Measurements from ENCODE around the gene SLC6A7.
"Not testable (repeated sequence)": the region's sequence is repeated elsewhere in the genome, so short reads cannot be mapped to it uniquely, and the experiment has no call there.

The SLC6A7 gene

DNA sequence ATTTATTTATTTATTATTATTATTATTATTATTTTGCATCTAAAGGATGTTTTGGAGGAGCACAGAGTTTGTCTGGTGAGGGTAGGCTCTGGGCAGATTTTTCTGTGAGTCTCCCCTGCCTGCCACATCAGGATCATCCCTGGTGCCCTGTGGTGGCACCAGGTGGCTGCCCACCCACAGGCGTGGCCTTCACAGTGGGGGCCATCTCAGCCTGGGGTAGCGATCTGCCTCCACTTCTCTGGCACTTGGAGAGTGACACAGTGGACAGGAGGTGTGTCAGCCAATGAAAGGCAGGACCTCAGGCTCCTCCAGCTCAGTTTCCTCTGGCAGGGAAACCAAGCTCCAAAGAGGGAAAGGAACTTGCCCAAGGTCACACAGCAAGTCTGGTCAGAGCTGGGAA, 30.0 kb downstream of the SLC6A7 start:
- Histone ChIP-seq H3K4me3 (ENCODE audit: low read depth, low read length) (no peak overlapping the region), H2AFZ (ENCODE audit: low read length, unreplicated experiment) (no peak overlapping the region)

GRCh38 chr5:150221471-150221870, 31.6 kb downstream of the SLC6A7 start:
- Histone ChIP-seq H3K79me2 (ENCODE audit: control insufficient read depth, insufficient read depth, low read length, unreplicated experiment) (no peaks in the 10 kb centered on the region), H3K4me3 (ENCODE audit: low read depth, low read length) (no peak overlapping the region), H3K4me1 (ENCODE audit: control insufficient read depth, insufficient read depth, low read length, unreplicated experiment) (no peaks in the 10 kb centered on the region), H3K27me3 (ENCODE audit: insufficient read depth, low read length) (no peaks in the 10 kb centered on the region), H2AFZ (ENCODE audit: low read length, unreplicated experiment) (no peak overlapping the region), H3K36me3 (ENCODE audit: insufficient read depth, low read length) (no peaks in the 10 kb centered on the region), H3K27ac (ENCODE audit: low read depth, low read length) (no peak overlapping the region)

More for the DNA sequence above, 30.0 kb downstream of the SLC6A7 start:
- Histone ChIP-seq H3K4me1 (ENCODE audit: control insufficient read depth, insufficient read depth, low read length, unreplicated experiment) (no peaks in the 10 kb centered on the region), H3K27ac (ENCODE audit: low read depth, low read length) (no peak overlapping the region), H3K79me2 (ENCODE audit: control insufficient read depth, insufficient read depth, low read length, unreplicated experiment) (no peaks in the 10 kb centered on the region), H3K36me3 (ENCODE audit: insufficient read depth, low read length) (no peaks in the 10 kb centered on the region), H3K27me3 (ENCODE audit: insufficient read depth, low read length) (no peaks in the 10 kb centered on the region)

DNA sequence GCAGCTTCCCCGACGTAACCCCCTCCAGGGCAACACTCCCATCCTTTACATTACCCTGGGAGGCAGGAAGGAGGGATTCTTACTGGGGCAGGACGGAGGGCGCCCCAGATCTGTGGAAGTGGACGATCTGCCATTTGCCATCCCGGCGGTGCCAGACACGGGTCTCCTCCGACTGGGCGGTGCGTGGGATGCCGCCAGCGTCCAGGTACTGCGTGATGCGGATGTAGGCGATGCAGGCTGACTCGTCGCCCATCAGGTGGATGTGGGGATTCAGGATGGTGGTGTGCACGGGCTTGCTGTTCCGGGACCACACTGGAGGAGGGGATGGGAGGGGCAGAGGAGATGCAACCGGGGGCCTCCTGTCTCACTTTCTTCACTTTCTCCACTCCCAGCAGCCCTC, 33.0 kb downstream of the SLC6A7 start:
- Histone ChIP-seq H3K27ac (ENCODE audit: low read depth, low read length) (no peak overlapping the region), H3K36me3 (ENCODE audit: insufficient read depth, low read length) (no peaks in the 10 kb centered on the region)

DNA sequence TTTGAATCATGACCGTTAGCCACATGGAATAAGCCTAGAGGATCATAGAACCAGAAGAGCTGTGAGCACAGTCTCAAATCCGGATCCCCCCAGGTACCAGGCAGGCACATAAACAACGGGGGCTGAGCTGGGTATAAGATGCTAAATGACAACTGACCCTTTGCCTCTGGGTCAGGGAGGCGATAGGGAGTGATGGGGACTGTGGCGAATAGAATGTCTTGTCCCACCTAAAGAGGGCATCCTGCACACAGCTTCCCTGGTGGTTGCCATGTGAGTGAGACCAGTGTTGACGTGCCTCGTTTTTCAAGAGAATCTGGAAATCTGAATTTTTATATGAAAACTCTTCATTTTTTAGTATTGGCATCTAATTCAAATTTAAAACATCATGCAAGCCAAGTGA, 33.6 kb downstream of the SLC6A7 start:
- no peaks in the 10 kb centered on the region for H3K4me1 ChIP-seq (ENCODE audit: control insufficient read depth, insufficient read depth, low read length, unreplicated experiment)
- H3K27me3 ChIP-seq (ENCODE audit: insufficient read depth, low read length): no peaks in the 10 kb centered on the region
- no peak overlapping the region for H3K27ac ChIP-seq (ENCODE audit: low read depth, low read length)
- no peak overlapping the region for H2AFZ ChIP-seq (ENCODE audit: low read length, unreplicated experiment)
- H3K4me3 ChIP-seq (ENCODE audit: low read depth, low read length): no peak overlapping the region
- H3K79me2 ChIP-seq (ENCODE audit: control insufficient read depth, insufficient read depth, low read length, unreplicated experiment): no peaks in the 10 kb centered on the region
- no peaks in the 10 kb centered on the region for H3K36me3 ChIP-seq (ENCODE audit: insufficient read depth, low read length)

More for the DNA sequence above, 33.0 kb downstream of the SLC6A7 start:
- Histone ChIP-seq H3K27me3 (ENCODE audit: insufficient read depth, low read length) (no peaks in the 10 kb centered on the region), H3K79me2 (ENCODE audit: control insufficient read depth, insufficient read depth, low read length, unreplicated experiment) (no peaks in the 10 kb centered on the region), H2AFZ (ENCODE audit: low read length, unreplicated experiment) (no peak overlapping the region), H3K4me1 (ENCODE audit: control insufficient read depth, insufficient read depth, low read length, unreplicated experiment) (no peaks in the 10 kb centered on the region), H3K4me3 (ENCODE audit: low read depth, low read length) (no peak overlapping the region)

GRCh38 chr5:150224483-150225027, 34.7 kb downstream of the SLC6A7 start:
- H3K79me2 ChIP-seq (ENCODE audit: control insufficient read depth, insufficient read depth, low read length, unreplicated experiment): no peaks in the 10 kb centered on the region
- no peak overlapping the region for H3K4me3 ChIP-seq (ENCODE audit: low read depth, low read length)
- H2AFZ ChIP-seq (ENCODE audit: low read length, unreplicated experiment): no peak overlapping the region
- H3K27me3 ChIP-seq (ENCODE audit: insufficient read depth, low read length): no peaks in the 10 kb centered on the region
- no peaks in the 10 kb centered on the region for H3K4me1 ChIP-seq (ENCODE audit: control insufficient read depth, insufficient read depth, low read length, unreplicated experiment)
- H3K36me3 ChIP-seq (ENCODE audit: insufficient read depth, low read length): no peaks in the 10 kb centered on the region
- H3K27ac ChIP-seq (ENCODE audit: low read depth, low read length): no peak overlapping the region

DNA sequence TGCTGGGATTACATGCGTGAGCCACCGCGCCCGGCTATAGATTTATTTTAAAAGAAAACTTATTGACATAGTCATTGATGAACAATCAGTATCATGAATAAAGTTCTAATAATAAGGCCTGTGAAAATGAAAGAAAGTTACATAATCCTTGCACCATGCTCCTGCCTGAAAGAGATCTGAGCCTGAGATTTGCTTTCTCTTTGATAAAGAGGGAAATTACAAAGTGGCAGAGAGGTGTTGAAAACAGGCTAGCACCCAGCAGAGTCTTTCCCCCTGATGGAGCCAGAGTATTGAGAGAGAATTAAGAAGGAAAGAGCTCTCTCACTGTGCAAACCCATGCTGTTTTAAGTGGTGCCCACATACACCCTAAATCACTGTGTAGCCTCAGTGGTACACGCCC, 37.2 kb downstream of the SLC6A7 start:
- Histone ChIP-seq H3K79me2 (ENCODE audit: control insufficient read depth, insufficient read depth, low read length, unreplicated experiment) (no peaks in the 10 kb centered on the region), H3K4me1 (ENCODE audit: control insufficient read depth, insufficient read depth, low read length, unreplicated experiment) (no peaks in the 10 kb centered on the region), H3K4me3 (ENCODE audit: low read depth, low read length) (no peak overlapping the region), H3K27ac (ENCODE audit: low read depth, low read length) (no peak overlapping the region), H3K27me3 (ENCODE audit: insufficient read depth, low read length) (no peaks in the 10 kb centered on the region), H2AFZ (ENCODE audit: low read length, unreplicated experiment) (no peak overlapping the region), H3K36me3 (ENCODE audit: insufficient read depth, low read length) (no peaks in the 10 kb centered on the region)

DNA sequence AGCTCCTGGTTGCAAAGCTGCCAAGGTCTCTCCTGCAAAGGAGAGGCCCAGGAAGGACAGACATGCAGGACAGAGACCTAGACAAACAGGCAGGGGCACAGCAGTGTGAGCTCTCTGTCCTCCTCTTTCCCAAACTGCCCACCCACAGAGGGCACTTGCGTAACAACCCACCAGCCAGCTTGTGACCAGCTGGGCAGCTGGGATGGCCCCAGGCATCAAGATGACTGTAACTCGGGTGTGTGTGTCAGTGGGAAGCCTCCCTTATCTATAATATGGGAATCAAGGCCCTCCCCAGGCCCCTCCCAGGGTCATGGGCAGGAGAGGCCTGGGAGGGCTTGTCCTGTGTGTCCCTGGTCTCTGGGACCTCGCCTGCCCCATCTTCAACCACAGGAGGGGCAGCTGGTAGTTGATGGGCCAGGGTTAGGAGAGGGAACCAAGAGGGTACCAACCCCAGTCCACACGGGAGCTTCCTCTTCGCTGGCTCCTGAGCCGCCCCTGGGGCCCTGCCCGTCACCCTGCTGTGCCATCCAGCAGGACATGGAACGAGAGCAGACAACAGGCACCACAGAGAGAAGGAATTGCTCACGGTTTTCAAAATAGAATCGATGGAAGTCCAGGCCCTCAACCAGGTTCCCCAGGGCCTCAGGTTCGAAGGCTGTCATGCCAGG, 37.9 kb downstream of the SLC6A7 start:
- H3K36me3 ChIP-seq (ENCODE audit: insufficient read depth, low read length): no peaks in the 10 kb centered on the region
- H3K27ac ChIP-seq (ENCODE audit: low read depth, low read length): no peak overlapping the region
- H3K27me3 ChIP-seq (ENCODE audit: insufficient read depth, low read length): no peaks in the 10 kb centered on the region
- H3K79me2 ChIP-seq (ENCODE audit: control insufficient read depth, insufficient read depth, low read length, unreplicated experiment): no peaks in the 10 kb centered on the region
- no peaks in the 10 kb centered on the region for H3K4me1 ChIP-seq (ENCODE audit: control insufficient read depth, insufficient read depth, low read length, unreplicated experiment)
- H3K4me3 ChIP-seq (ENCODE audit: low read depth, low read length): no peak overlapping the region
- no peak overlapping the region for H2AFZ ChIP-seq (ENCODE audit: low read length, unreplicated experiment)

DNA sequence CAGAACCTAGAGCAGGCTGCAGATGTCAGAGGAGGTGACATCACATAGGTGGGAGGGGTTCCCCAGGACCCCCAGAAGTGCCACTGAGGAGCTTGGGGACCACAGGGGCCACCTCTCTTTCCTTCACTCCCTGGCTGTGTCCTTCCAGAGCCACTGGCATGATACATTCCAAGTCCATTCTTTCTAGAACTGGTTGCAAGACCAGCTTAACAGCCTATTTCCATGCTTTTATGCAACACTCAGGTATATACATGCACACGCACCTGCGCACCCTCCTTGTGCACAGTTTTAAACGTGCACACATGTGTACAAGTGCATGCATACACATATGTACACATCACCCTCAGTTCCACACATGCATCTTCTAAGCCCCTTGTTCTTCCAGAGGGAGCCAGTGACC, 39.7 kb downstream of the SLC6A7 start:
- Histone ChIP-seq H3K4me3 (ENCODE audit: low read depth, low read length) (no peak overlapping the region), H3K27ac (ENCODE audit: low read depth, low read length) (no peak overlapping the region), H3K4me1 (ENCODE audit: control insufficient read depth, insufficient read depth, low read length, unreplicated experiment) (no peaks in the 10 kb centered on the region), H2AFZ (ENCODE audit: low read length, unreplicated experiment) (no peak overlapping the region), H3K79me2 (ENCODE audit: control insufficient read depth, insufficient read depth, low read length, unreplicated experiment) (no peaks in the 10 kb centered on the region), H3K27me3 (ENCODE audit: insufficient read depth, low read length) (no peaks in the 10 kb centered on the region), H3K36me3 (ENCODE audit: insufficient read depth, low read length) (no peaks in the 10 kb centered on the region)

- H3K27me3 ChIP-seq (ENCODE audit: insufficient read depth, low read length): no peaks in the 10 kb centered on the region
Measured at GRCh38 chr5:150230842-150231241, 41.0 kb downstream of the SLC6A7 start.

DNA sequence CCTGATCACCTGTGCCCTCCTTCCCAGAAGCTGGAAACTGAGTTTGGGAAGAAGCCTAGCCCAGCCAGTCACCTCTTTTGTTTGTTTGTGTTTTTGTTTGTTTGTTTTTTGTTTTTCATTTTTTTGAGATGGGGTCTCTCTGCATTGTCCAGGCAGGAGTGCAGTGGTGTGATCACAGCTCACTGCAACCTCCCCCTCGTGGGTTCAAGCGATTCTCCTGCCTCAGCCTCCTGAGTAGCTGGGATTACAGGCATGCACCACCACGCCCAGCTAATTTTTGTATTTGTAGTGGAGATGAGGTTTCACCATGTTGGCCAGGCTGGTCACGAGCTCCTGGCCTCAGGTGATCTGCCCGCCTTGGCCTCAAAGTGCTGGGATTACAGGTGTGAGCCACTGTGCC, 43.8 kb downstream of the SLC6A7 start:
- not testable (repeated sequence) for H2AFZ ChIP-seq (ENCODE audit: low read length, unreplicated experiment); H3K79me2 ChIP-seq (ENCODE audit: control insufficient read depth, insufficient read depth, low read length, unreplicated experiment); H3K27ac ChIP-seq (ENCODE audit: low read depth, low read length); H3K27me3 ChIP-seq (ENCODE audit: insufficient read depth, low read length); H3K36me3 ChIP-seq (ENCODE audit: insufficient read depth, low read length); H3K4me3 ChIP-seq (ENCODE audit: low read depth, low read length); H3K4me1 ChIP-seq (ENCODE audit: control insufficient read depth, insufficient read depth, low read length, unreplicated experiment)

More at GRCh38 chr5:150230842-150231241, 41.0 kb downstream of the SLC6A7 start:
- Histone ChIP-seq H3K27ac (ENCODE audit: low read depth, low read length) (no peak overlapping the region), H2AFZ (ENCODE audit: low read length, unreplicated experiment) (no peak overlapping the region), H3K4me1 (ENCODE audit: control insufficient read depth, insufficient read depth, low read length, unreplicated experiment) (no peaks in the 10 kb centered on the region), H3K79me2 (ENCODE audit: control insufficient read depth, insufficient read depth, low read length, unreplicated experiment) (no peaks in the 10 kb centered on the region), H3K36me3 (ENCODE audit: insufficient read depth, low read length) (no peaks in the 10 kb centered on the region), H3K4me3 (ENCODE audit: low read depth, low read length) (no peak overlapping the region)
